ENCODE data around the gene AIG1. TPM values are rescaled to one million over a fixed set of nuclear protein-coding genes. Genes with fewer than 3 reads are reported as not detected.

The AIG1 gene
- total and polyA plus RNA-seq, 2 of the 13 experiments (the other 11 are each of a cell fraction or from before 2014, with no cell fraction given), result 115 to 197 TPM

- no peak for TF ChIP-seq RERE (CRISPR knock-in tag; IDR thresholded peaks at IDR 0.05; ENCODE audit: low read depth)
- no peak for TF ChIP-seq NKX3-1 (CRISPR knock-in tag; IDR thresholded peaks at IDR 0.05)
- no peak for TF ChIP-seq FOSL1 (CRISPR knock-in tag; IDR thresholded peaks at IDR 0.05; ENCODE audit: borderline replicate concordance)
- TF ChIP-seq ZNF281 (CRISPR knock-in tag; IDR thresholded peaks at IDR 0.05; ENCODE audit: borderline replicate concordance), result no peak
- TF ChIP-seq NCOA2 (CRISPR knock-in tag; IDR thresholded peaks at IDR 0.05), result no peak
Observed at GRCh38 chr6:143205131-143205535, 144.4 kb downstream of the AIG1 start (continued).

Measured in HepG2 (cell line).